GM21360 (cell line): ENCODE data around the gene AKR1A1.
"Not testable (repeated sequence)": the region's sequence is repeated elsewhere in the genome, so short reads cannot be mapped to it uniquely, and the experiment has no call there.

ENCODE experiments used
- ATAC-seq: cut with Tn5 transposase; IDR thresholded peaks from one replicate; pipeline ENCODE4 v1.9.1; 2021; ENCODE audit warnings: mild to moderate bottlenecking, moderate library complexity; ENCODE audit not compliant: unreplicated experiment

AKR1A1 gene

DNA sequence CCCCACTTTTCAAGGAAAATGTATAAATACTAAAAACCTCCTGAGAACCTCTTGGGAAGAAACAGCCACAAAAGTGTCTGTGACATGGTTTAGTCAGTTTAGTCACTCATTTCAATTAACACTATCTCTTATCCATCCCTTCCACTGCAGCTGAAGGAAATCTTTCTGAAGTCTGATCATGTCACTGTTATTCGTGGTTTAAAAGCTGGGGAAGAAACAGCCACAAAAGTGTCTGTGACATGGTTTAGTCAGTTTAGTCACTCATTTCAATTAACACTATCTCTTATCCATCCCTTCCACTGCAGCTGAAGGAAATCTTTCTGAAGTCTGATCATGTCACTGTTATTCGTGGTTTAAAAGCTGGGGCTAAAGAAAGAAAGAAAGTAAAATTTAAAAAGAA, 27.1 kb upstream of the AKR1A1 start:
- ATAC-seq, result not testable (repeated sequence)

DNA sequence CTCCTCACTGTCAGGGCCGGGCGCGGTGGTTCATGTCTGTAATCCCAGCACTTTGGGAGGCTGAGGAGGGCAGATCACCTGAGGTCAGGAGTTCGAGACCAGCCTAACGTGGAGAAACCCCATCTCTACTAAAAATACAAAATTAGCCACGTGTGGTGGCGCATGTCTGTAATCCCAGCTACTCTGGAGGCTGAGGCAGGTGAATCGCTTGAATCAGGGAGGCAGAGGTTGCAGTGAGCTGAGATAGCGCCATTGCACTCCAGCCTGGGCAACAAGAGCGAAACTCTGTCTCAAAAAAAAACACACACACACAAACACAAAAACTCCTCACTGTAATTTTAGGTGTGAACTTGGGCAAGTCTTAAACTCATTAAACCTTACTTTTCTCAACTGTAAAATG, 26.7 kb upstream of the AKR1A1 start:
- ATAC-seq, result not testable (repeated sequence)

DNA sequence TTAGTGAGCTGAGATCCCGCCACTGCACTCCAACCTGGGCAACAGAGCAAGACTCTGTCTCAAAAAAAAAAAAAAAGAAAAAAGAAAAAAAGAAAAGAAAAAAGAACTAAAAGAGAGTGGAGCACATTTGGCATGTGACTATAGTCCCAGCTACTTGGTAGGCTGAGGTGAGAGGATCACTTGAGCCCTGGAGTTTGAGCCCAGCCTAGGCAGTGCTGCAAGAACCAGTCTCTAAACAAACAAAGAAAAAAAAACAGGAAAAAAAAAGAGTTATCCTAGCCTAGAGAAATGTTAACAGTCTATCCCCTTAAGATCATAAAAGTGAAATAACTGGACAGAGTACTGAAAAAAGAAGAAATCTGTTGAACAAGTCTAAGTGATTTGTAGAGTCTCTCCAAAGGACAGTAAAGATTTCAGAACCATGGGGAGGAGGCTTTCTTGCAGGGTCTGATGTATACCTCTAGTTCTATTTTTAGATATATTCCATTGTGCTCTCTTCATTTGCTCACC, 24.4 kb upstream of the AKR1A1 start:
- ATAC-seq, result no peak

DNA sequence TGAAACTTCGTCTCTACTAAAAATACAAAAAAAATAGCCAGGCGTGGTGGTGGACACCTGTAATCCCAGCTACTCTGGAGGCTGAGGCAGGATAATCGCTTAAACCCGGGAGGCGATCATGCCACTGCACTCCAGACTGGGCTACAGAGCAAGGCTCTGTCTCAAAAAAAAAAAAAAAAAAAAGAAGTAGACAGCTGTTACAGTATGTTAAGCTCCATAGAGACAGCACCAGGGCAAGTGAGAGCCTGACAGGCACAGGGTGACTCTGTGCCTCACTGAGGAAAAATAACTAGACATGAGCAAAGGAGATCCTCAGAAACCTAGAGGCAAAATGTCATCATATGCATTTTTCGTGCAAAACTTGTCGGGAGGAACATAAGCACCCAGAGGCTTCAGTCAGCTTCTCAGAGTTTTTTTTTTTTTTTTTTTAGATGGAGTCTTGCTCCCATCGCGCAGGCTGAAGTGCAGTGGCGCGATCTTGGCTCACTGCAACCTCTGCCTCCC, 19.9 kb upstream of the AKR1A1 start:
- ATAC-seq, result no peak

DNA sequence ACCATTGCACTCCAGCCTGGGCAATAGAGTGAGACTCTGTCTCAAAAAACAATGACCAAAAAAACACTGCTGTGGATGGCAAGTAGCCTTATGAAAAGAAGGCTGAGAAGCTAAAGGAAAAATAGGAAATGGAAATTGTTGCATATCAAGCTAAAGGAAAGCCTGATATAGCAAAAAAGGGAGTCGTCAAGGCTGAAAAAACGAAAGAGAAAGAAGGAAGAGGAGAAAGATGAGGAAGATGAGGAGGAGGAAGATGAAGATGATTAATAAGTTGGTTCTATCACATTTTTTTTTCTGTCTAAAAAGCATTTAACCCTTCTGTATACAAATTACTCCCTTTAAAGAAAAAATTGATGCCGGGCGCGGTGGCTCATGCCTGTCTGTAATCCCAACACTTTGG, 18.8 kb upstream of the AKR1A1 start:
- ATAC-seq, result no peak

DNA sequence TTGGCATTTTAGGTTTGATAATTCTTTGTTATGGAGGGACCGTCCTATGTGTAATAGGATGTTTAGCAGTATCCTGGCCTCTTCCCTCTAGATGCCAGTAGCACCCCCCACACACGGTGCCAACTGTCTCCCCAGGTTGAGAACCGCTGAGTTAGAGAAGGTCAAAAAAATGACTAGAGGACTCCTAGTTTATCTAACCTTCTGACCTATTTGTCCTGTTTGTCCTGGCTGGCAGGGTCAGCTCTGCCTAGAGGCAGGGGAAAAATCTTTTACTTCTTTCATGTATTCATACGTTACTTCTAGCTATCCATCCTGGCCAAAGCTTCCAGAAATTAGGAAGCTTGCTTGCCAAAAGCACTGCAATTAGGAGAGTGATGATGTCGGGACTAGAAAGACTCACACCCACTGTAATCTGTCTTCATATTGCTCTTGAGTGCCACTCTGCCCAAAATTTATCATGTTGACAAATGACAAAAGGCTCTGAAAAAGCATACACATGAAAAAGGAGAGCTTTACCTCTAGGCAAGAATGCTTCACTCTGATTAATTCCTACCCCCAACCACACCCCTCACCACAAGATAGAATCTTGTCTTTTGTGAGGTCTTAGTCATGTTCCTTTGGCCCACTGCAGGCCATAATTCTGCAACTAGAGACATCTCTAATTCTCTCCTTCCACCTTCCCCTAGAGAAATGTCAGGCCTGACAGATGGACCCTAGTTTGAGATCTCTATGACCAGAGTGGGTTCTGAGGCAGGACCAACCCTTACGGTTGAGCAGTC, 14.4 kb upstream of the AKR1A1 start:
- ATAC-seq, result no peak

DNA sequence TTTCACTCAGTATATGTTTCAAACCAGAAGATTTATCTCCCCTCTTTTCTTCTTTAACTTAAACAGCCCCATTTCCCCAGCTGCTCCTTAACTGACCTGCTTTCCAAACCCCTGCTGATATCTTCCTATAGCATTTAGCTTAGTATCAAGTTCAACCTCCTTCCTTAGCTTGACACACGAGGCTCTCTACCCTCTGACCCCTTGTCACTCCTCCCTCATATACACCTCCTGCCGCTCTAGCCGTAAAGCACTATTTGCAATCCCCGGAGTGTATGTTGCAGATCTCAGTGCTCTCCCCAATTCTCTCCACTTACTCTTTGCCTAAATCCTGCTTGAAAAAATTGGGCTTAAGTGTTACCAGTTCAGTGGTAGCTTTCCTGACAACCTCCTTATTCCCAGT, 13.7 kb upstream of the AKR1A1 start:
- no peak for ATAC-seq

DNA sequence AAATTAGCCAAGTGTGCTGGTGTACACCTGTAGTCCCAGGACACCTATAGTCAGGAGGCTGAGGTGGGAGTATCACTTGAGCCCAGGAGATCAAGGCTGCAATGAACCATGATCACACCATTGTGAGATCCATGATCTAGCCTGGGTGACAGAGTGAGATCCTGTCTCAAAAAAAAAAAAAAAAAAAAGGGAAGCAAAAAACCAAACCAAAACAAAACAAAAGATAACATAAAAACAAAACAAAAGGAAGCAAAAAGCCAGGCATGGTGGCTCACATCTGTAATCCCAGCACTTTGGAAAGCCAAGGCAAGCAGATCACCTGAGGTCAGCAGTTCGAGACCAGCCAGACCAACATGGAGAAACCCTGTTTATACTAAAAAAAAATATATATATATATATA, 9.4 kb upstream of the AKR1A1 start:
- ATAC-seq, result no peak

DNA sequence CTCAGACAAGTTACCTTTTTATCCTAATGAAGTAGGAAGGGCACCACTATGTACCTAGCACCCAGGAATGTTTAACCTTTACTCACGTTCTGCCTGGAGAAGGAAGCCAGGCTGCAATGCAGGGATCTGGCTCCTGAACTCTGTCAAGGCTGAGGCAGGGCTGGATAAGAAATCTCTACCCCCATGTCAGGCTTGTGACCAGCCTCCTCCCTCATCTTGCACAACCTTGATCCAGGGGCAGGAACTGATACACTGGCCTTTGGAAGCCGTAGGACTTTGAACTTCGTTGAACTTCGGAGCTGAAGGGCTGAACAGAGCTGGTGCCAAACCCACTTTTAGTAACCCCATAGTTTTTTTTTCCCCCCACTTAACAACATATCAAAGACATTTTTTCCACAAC, 8.0 kb upstream of the AKR1A1 start:
- ATAC-seq, result no peak

DNA sequence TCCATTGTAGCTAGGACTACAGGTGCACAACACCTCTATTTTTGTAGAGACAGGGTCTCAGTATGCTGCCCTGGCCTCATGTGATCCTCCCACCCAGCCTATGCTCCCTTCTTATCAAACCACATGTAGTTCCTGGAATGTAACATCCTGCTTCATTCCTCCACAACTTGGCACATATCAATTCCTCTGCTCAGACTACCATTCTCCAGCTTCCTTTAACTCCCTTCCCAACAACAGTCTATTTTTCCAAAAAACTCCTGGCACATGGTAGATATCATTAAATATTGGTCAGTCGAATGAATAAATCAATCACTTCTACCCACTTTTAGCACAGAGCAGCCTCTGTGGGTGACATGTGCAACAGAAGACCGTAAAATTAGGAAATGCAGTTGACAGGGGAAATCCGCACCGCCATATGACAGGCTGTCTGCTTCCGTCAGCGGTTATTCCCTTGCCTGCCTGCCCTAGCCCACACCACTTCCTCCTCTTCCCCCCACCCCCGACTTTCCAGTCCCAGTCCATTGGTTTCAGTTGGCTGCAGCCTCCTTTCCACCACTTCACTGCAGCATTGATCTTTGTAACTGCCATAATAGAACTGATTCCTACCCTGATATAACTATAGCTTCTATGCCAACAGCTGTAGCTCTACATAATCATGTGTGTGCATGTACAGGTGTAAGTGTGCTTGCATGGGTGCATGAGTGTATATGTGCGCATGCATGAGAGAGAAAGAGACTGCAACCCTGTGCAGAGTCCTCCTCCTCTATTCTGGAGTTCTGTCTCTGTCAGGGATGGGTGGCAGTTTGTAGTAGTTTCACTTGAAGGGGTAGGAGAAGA, 6.8 kb upstream of the AKR1A1 start:
- ATAC-seq, result peak; percentile 64

DNA sequence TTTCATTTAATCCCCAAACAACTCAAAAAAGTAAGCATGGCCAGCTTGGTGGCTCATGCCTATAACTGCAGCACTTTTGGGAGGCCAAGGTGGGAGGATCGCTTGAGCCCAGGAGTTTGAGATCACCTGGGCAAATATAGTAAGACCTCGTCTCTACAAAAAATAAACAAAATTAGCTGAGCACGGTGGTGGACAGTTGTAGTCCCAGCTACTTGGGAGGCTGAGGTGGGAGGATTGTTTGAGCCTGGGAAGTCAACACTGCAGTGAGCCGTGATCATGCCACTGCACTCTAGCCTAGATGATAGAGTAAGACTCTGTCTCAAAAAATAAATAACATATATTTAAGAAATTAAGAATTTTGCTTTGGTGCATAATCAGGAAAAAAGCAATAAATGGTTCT, 6.1 kb upstream of the AKR1A1 start:
- ATAC-seq, result no peak

DNA sequence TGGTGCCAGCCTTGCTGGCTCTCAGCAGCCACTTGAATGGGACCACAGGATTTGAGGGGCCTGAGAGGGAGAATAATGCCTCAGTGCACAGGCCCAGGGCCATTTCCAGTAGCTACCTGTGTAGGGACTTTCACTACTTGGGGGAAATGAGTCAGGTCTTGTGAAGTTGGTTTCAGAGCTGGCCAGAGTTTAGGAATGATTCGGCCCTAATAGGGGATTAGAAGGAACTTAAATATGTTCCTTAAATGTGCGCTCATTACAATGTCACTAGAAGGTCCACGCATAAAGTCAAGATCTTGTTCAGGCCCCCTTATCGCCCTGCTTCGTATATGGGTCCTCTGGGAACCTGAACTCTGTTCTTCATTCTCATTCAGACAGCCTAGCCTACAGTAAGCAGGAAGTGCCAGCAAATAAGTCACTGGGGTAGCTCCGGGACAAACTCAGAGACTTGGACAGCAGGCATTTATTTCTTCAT, 5.6 kb upstream of the AKR1A1 start:
- ATAC-seq, result no peak

DNA sequence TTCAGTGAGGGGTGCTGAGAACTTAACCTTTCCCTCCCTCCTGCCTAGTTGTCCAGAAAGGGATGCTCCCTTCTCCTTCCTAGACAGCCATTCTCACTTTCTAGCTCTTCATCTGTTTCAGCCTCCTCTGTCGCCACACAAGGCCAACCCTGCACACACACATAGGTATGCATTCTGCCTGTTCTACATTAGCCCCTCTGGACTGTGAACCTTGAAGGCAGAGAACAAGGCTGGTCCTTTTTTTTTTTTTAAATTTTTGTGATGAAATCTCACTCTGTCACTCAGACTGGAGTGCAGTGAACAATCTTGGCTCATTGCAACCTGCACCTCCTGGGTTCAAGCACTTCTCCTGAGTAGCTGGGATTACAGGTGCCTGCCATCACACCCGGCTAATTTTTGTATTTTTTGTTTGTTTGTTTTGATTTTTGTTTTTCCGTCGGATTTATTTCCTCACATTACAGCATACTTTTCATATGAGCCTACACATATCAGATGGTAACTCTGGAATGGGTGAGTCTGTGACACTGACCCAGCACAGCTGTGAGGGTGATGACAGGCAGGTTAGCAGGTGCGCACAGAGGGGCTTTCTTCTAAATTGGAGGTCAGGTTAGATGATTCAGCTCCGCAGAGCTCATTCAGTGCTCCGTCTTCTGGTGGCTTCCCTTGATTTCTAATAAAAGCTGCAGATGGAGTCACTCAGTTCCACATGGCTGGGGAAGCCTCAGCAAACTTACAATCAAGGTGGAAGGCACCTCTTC, 4.9 kb upstream of the AKR1A1 start:
- ATAC-seq, result no peak

DNA sequence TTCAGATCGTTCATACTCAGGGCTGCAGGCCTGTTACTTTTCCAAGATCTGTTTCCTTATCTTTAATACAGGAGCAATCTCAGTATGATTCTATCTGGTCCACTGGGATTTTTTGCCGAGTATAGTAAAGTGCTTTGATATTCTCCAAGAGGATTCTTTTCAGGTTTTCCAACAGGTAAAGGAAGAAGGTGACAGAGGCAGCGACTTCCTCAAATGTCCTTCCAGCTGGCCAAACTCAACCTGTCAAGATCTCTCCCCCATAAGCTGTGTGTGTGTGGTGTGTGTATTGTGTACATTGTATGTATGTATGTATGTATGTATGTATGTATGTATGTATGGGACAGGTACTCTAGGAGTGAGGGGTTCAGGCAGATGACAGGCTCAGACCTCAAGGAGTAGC, 1.1 kb downstream of the AKR1A1 start:
- no peak for ATAC-seq

DNA sequence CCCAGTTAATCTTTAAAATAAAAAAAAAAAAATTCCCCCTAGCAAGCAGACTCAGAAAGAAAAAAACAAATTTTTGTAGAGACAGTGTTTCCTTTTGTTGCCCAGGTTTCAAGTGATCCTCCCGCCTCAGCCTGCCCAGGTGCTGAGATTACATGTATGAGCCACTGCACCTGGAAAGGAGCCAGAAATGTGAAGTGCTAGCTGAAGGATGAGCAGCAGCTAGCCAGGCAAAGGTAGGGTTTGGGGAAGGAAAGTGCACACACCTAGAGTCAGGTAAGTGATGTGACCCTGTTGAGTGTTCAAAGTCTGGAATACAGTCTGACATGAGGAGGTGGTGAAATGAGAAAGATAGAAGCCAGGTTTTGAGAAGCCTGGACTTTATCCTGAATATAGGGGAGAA, 1.7 kb downstream of the AKR1A1 start:
- no peak for ATAC-seq

DNA sequence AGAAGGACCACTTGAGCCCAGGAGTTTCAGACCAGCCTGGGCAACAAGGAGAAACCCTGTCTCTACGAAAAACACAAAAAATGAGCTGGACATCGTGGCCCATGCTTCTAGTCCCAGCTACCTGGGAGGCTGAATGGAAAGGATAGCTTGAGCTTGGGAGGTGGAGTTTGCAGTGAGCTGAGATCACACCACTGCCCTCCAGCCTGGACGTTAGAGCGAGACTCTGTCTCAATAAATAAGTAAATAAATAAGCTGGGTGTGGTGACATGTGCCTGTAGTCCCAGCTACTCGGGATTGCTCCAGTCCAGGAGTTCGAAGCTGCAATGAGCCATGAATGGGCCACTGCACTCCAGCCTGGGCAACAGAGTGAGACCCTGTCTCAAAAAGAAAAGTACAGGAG, 3.6 kb downstream of the AKR1A1 start:
- ATAC-seq, result no peak

DNA sequence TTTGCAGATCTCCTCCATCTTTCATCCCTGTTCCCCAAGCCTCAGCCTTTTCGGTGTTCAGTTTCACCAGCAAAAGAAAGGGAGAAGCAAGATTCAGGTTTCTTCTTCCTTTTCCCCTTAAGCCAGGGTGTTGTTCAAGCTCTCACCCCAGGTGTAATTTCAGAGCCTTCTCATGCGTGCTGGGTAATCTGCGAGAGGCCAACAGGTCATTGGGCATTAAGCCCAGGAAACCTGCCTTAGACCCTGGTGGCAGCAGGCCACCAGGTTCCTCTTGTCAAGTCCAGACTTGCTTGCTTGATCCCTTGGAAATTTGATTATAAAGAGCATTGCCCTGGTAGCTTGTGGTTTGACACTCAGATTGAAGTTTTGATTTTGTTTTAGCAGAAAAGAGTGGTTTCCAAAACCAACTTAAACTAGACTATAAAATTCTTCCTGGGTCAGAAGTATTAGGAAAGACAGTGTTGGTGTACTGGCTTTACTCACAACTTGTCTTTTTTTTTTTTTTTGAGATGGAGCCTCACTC, 6.9 kb downstream of the AKR1A1 start:
- ATAC-seq, result no peak

DNA sequence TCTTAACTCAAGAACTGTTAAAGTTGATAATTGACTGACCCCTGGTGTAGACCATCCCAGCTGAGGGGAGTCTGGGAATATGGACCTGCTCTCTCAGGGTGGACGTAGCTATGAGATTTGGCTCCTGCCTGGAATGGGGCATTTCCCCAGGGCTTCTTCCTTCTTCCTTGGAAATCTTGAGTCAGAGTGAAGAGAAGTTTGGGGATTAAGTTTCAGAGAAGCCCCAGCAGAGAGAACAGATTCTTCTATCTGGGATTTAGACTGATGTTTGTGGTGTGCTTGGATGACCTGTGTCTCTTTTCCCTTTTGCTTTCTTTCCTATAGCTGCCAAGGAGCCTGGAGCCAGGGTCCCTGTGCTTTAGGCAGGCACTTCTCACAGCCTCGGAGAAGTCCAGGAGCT, 13.2 kb downstream of the AKR1A1 start:
- no peak for ATAC-seq

DNA sequence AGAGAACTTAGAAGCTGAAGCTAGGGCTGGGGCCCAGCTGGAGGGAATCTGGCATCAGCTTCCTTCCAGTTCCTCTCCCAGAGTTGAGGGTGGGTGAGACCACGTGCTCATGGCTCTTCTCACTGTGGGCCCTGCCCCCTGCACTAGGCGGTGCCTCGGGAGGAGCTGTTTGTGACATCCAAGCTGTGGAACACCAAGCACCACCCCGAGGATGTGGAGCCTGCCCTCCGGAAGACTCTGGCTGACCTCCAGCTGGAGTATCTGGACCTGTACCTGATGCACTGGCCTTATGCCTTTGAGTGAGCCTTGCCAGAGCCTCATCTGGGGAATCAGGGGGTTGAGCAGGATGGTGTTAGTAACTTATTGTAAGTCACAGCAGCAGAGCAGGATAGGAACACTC, 16.1 kb downstream of the AKR1A1 start:
- no peak for ATAC-seq

DNA sequence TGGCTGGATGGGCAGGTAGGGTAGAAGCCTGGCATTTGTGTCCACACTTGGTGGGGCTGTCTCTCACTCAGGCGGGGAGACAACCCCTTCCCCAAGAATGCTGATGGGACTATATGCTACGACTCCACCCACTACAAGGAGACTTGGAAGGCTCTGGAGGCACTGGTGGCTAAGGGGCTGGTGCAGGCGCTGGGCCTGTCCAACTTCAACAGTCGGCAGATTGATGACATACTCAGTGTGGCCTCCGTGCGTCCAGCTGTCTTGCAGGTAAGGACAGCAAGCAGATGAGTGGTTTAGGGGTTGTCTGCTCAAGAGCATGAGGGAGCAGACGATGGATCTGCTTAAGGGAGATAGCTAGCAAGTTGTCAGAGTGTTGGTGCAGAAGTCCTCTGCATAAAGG, 17.3 kb downstream of the AKR1A1 start:
- no peak for ATAC-seq

DNA sequence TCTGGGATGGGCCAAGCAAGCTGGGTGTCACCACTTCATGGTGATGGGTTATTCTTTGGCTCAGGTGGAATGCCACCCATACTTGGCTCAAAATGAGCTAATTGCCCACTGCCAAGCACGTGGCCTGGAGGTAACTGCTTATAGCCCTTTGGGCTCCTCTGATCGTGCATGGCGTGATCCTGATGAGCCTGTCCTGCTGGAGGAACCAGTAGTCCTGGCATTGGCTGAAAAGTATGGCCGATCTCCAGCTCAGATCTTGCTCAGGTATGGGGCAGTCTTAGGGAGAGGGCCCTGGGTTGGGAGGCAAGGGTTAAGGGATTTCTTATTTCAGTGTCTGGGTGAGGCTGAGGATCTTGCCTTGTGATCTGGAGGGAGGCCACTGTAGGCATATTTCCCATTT, 17.8 kb downstream of the AKR1A1 start:
- ATAC-seq, result no peak
